SK-N-MC (cell line): ENCODE results near the gene VASH1.

Experiments used
- EZH2 ChIP-seq: fragments of 200-600 bp; sonication (generic); IDR thresholded peaks from one replicate; pipeline ENCODE4 v1.6.1; 2017; ENCODE audit warnings: antibody characterized with exemption
- POLR2AphosphoS5 ChIP-seq: IDR thresholded peaks from 2 replicates; pipeline ENCODE4 v1.6.1; 2012; ENCODE audit warnings: mild to moderate bottlenecking, low read depth, low read length, borderline replicate concordance

DNA sequence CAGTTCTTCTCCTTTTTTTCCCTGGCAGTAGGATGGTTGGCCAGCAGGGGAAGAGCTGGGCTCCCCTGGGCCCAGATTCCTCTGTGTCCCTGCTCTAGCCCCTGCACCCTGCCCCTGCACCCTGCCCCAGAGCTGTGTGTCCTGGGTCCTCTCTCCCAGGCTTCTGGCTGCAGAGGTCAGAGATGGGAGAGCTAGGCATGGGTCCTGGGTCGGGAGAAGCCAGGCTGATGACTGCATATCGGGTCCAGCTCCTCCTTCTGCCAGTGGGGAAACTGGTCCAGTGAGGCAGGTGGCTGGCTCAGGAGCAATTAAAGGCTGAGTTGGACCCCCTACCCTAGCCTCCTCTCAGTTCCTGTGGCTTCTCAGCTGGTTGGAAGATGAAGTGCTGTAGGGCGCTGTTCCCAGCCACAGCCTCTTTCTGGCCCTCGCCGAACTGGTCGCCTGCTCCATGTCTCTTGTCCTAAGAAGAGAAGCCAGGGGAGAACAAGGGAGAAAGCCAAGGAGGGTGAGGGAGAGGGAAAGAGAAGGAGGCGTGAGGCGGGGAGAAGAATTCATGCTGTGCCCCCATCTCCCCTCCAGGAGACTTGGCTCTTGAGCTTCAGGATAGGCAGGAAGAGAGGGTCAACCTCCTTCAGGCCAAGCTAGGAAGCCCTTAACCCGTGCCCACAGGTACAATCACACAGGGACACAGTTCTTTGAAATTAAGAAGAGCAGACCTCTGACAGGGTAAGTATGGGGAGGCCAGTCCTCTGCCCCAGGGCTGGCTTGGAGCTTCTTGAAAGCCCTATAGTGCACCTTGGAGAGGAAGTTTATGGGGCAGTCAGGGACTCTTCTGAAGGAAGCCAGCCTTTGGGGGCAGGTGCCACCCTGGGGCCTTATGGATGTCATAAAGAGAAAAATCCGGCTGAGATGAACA, 9.5 kb downstream of the VASH1 start:
- TF ChIP-seq POLR2AphosphoS5 (no peak), EZH2 (no peak)
